Measurements from ENCODE around the gene CGB3. TPM values are rescaled to one million over a fixed set of nuclear protein-coding genes. Genes with fewer than 3 reads are reported as not detected.
A peak's percentile ranks its signal among the peaks of the same experiment; 100 is the strongest.

CGB3 gene
- polyA plus RNA-seq, 1 of the 3 experiments (the other 2 are of a cell fraction) = 0.10 TPM

- peaks cover 12% of the 10 kb centered on the region for H3F3A ChIP-seq (replicated peaks; ENCODE audit: insufficient read depth)
- H3K4me1 ChIP-seq (ENCODE audit: control insufficient read depth in 1 of 2, insufficient read depth in 2 of 2, low read depth in 1 of 2, low read length in 1 of 2) = peaks cover 0 to 22% of the 10 kb centered on the region in 2 experiments; a peak in 2 of 4 replicates
- WGBS (ENCODE audit: low lambda C conversion rate) = 64% methylated on average over 22 of the region's 25 CpGs
- H3K9ac ChIP-seq = no peak overlapping the region
- no peak overlapping the region for H3K4me2 ChIP-seq
- no peak overlapping the region for H3K4me3 ChIP-seq (ENCODE audit: low read depth in 2 of 2, low read length in 1 of 2)
- POLR2A ChIA-PET = no interaction called here
- no peaks in the 10 kb centered on the region for H4K20me1 ChIP-seq (ENCODE audit: insufficient read depth)
- no peak for TF ChIP-seq GATA2 (CRISPR knock-in tag; IDR thresholded peaks at IDR 0.05)
- TF ChIP-seq, protein P1, sequence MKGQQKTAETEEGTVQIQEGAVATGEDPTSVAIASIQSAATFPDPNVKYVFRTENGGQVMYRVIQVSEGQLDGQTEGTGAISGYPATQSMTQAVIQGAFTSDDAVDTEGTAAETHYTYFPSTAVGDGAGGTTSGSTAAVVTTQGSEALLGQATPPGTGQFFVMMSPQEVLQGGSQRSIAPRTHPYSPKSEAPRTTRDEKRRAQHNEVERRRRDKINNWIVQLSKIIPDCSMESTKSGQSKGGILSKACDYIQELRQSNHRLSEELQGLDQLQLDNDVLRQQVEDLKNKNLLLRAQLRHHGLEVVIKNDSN (IDR thresholded peaks at IDR 0.05; ENCODE audit: borderline replicate concordance, low read depth) = no peak
- TF ChIP-seq GABPA (IDR thresholded peaks at IDR 0.05; ENCODE audit: low read depth) = no peak
- no peak for TF ChIP-seq SIN3A (IDR thresholded peaks at IDR 0.05; ENCODE audit: borderline replicate concordance, low read depth, low read length)
- no peak for TF ChIP-seq RXRA (IDR thresholded peaks at IDR 0.05; ENCODE audit: borderline replicate concordance, low read depth)
- TF ChIP-seq NFIC (IDR thresholded peaks at IDR 0.05; ENCODE audit: borderline replicate concordance) = no peak
- no peaks in the 10 kb centered on the region for H3K27me3 ChIP-seq (ENCODE audit: insufficient read depth)
- no peaks in the 10 kb centered on the region for H3K9me2 ChIP-seq
- no peak overlapping the region for H2AFZ ChIP-seq (ENCODE audit: low read depth)
- H3K79me2 ChIP-seq (ENCODE audit: insufficient read depth) = peaks cover 64% of the 10 kb centered on the region
- CTCF ChIA-PET = interaction anchor here (3.0 kb wide), 1 partner anchor 68 kb away, joined by 10 read pairs; the partner anchor contains the start of genes GYS1 and RUVBL2
- peak; percentile 31 for DNase-seq
- H3K9me3 ChIP-seq = no peaks in the 10 kb centered on the region
- H3K36me3 ChIP-seq (replicated peaks in 1 of 2; ENCODE audit: control insufficient read depth in 1 of 2, insufficient read depth in 2 of 2, low read length in 1 of 2) = no peaks in the 10 kb centered on the region
- H3K27ac ChIP-seq (ENCODE audit: low read depth in 2 of 2, low read length in 1 of 2) = no peak overlapping the region
These were observed 37.3 kb upstream of the CGB3 start for GRCh38 chr19:49061445-49061844.

- peaks cover 0 to 23% of the 10 kb centered on the region in 2 experiments; a peak in 2 of 4 replicates for H3K4me1 ChIP-seq (ENCODE audit: control insufficient read depth in 1 of 2, insufficient read depth in 2 of 2, low read depth in 1 of 2, low read length in 1 of 2)
- DNase-seq = no peak
- CTCF ChIA-PET = interaction anchor here (1.4 to 3.0 kb wide), 4 partner anchors 8 to 147 kb away, joined by 3 to 10 read pairs (median 6); partner anchors contain the start of genes GYS1 and RUVBL2
- no peaks in the 10 kb centered on the region for H4K20me1 ChIP-seq (ENCODE audit: insufficient read depth)
- peaks cover 66% of the 10 kb centered on the region for H3K79me2 ChIP-seq (ENCODE audit: insufficient read depth)
- H3K36me3 ChIP-seq (replicated peaks in 1 of 2; ENCODE audit: control insufficient read depth in 1 of 2, insufficient read depth in 2 of 2, low read length in 1 of 2) = no peaks in the 10 kb centered on the region
- H3F3A ChIP-seq (replicated peaks; ENCODE audit: insufficient read depth) = peaks cover 12% of the 10 kb centered on the region
- no peaks in the 10 kb centered on the region for H3K9me3 ChIP-seq
- no peaks in the 10 kb centered on the region for H3K9me2 ChIP-seq
- H3K4me2 ChIP-seq = no peak overlapping the region
- no peak overlapping the region for H3K9ac ChIP-seq
- H2AFZ ChIP-seq (ENCODE audit: low read depth) = no peak overlapping the region
- POLR2A ChIA-PET = no interaction called here
- WGBS (ENCODE audit: low lambda C conversion rate) = 100% methylated on average over 1 of the region's 2 CpGs
- H3K27ac ChIP-seq (ENCODE audit: low read depth in 2 of 2, low read length in 1 of 2) = no peak overlapping the region
- no peak for TF ChIP-seq CHD2 (IDR thresholded peaks at IDR 0.05; ENCODE audit: low read length, partially characterized antibody)
- no peak for TF ChIP-seq NFIC (IDR thresholded peaks at IDR 0.05; ENCODE audit: borderline replicate concordance)
- TF ChIP-seq FOXJ3 (CRISPR knock-in tag; IDR thresholded peaks at IDR 0.05) = no peak
- no peak for TF ChIP-seq RFX5 (IDR thresholded peaks at IDR 0.05; ENCODE audit: low read length)
- H3K27me3 ChIP-seq (ENCODE audit: insufficient read depth) = no peaks in the 10 kb centered on the region
- no peak overlapping the region for H3K4me3 ChIP-seq (ENCODE audit: low read depth in 2 of 2, low read length in 1 of 2)
These were observed 36.9 kb upstream of the CGB3 start for GRCh38 chr19:49061000-49061399.

- peaks cover 64% of the 10 kb centered on the region for H3K79me2 ChIP-seq (ENCODE audit: insufficient read depth)
- H2AFZ ChIP-seq (ENCODE audit: low read depth) = no peak overlapping the region
- peaks cover 0 to 15% of the 10 kb centered on the region in 2 experiments; a peak in 2 of 4 replicates for H3K4me1 ChIP-seq (ENCODE audit: control insufficient read depth in 1 of 2, insufficient read depth in 2 of 2, low read depth in 1 of 2, low read length in 1 of 2)
- H3K9ac ChIP-seq = no peak overlapping the region
- no peaks in the 10 kb centered on the region for H3K27me3 ChIP-seq (ENCODE audit: insufficient read depth)
- no peaks in the 10 kb centered on the region for H4K20me1 ChIP-seq (ENCODE audit: insufficient read depth)
- H3K9me2 ChIP-seq = no peaks in the 10 kb centered on the region
- H3K27ac ChIP-seq (ENCODE audit: low read depth in 2 of 2, low read length in 1 of 2) = no peak overlapping the region
- DNase-seq = peak; percentile 61
- peaks cover 9% of the 10 kb centered on the region for H3F3A ChIP-seq (replicated peaks; ENCODE audit: insufficient read depth)
- H3K9me3 ChIP-seq = no peaks in the 10 kb centered on the region
- no peak overlapping the region for H3K4me2 ChIP-seq
- POLR2A ChIA-PET = no interaction called here
- CTCF ChIA-PET = interaction anchor here (0.7 to 3.0 kb wide), 6 partner anchors 13 to 140 kb away, joined by 3 to 10 read pairs (median 4); partner anchors contain the start of genes GYS1 and RUVBL2
- TF ChIP-seq MXI1 (IDR thresholded peaks at IDR 0.05; ENCODE audit: low read depth, low read length) (0 out of 2 replicates have a peak, but pooled peaks have one; percentile 25), EP300 (IDR thresholded peaks at IDR 0.05; ENCODE audit: borderline replicate concordance in 1 of 2, low read depth in 1 of 2, low read length in 1 of 2) (no peak), TCF12 (IDR thresholded peaks at IDR 0.05) (peak; percentile 52; the same call in 1 of the 2 replicates), YY1 (IDR thresholded peaks at IDR 0.05; ENCODE audit: low read depth) (no peak)
- H3K36me3 ChIP-seq (replicated peaks in 1 of 2; ENCODE audit: control insufficient read depth in 1 of 2, insufficient read depth in 2 of 2, low read length in 1 of 2) = no peaks in the 10 kb centered on the region
- WGBS (ENCODE audit: low lambda C conversion rate) = 55% methylated on average over 9 of the region's 9 CpGs
- no peak overlapping the region for H3K4me3 ChIP-seq (ENCODE audit: low read depth in 2 of 2, low read length in 1 of 2)
These were observed 34.9 kb upstream of the CGB3 start for GRCh38 chr19:49059053-49059452.
